Kidney (tissue), 14 donors: Measurements from ENCODE around the gene GSG1L. TPM values are rescaled to one million over a fixed set of nuclear protein-coding genes. Genes with fewer than 3 reads are reported as not detected.

Source experiments
- DNase-seq, 5 donors: peaks; one replicate each; pipeline ENCODE4 v3.0.0-alpha.2; 2013 to 2020
- FAIRE-seq: peaks from 2 replicates; lab custom pipeline; 2012; peaks lifted over from hg19 to GRCh38; lab: Jason Lieb, UNC
- H3K27ac ChIP-seq, 2 donors: one replicate each; pipeline ENCODE4 v1.7.0; 2013; ENCODE audit warnings: low read depth in 2 of 2, low read length in 2 of 2, inconsistent platforms in 1 of 2
- H3K27me3 ChIP-seq: one replicate; pipeline ENCODE4 v1.7.1; 2013; ENCODE audit warnings: low read length, inconsistent platforms; ENCODE audit not compliant: control insufficient read depth, insufficient read depth
- H3K36me3 ChIP-seq, 3 donors: one replicate each; pipeline versions ENCODE4 v1.7.0 to v1.7.1; 2013; ENCODE audit warnings: low read length in 3 of 3, control low read depth in 1 of 3, inconsistent platforms in 1 of 3; ENCODE audit not compliant: insufficient read depth in 3 of 3, control insufficient read depth in 2 of 3
- H3K4me1 ChIP-seq, 3 donors: one replicate each; pipeline versions ENCODE4 v1.7.0 to v1.7.1; 2013; ENCODE audit warnings: low read length in 3 of 3, inconsistent platforms in 1 of 3, low read depth in 1 of 3; ENCODE audit not compliant: control insufficient read depth in 2 of 3, insufficient read depth in 2 of 3
- H3K4me3 ChIP-seq, 3 donors: one replicate each; pipeline versions ENCODE4 v1.7.0 to v1.8.1; 2013; ENCODE audit warnings: low read length in 3 of 3, control low read depth in 1 of 3, inconsistent platforms in 1 of 3
- H3K9ac ChIP-seq, 3 donors: one replicate each; pipeline versions ENCODE4 v1.7.0 to v1.7.1; 2013; ENCODE audit warnings: low read length in 3 of 3, control low read depth in 1 of 3, inconsistent platforms in 1 of 3
- H3K9me3 ChIP-seq, 3 donors: one replicate each; pipeline versions ENCODE4 v1.7.0 to v1.7.1; 2013; ENCODE audit warnings: low read length in 3 of 3, control low read depth in 1 of 3, inconsistent platforms in 1 of 3; ENCODE audit not compliant: control insufficient read depth in 2 of 3, insufficient read depth in 1 of 3
- CTCF ChIP-seq: IDR thresholded peaks from 3 replicates; pipeline ENCODE4 v1.5.1; 2012; ENCODE audit warnings: mild to moderate bottlenecking, moderate library complexity, borderline replicate concordance; ENCODE audit not compliant: insufficient read depth; ENCODE audit errors: extremely low read depth
- intact Hi-C: fragments of 100-400 bp; cut with DNase I; formaldehyde crosslinking; loops from one replicate; pipeline ENCODE4 v1.11.1; 2022
- polyA plus RNA-seq: library from polyadenylated mRNA; stranded (reverse); fragments of 350-450 nt; fragmentation: Illumina TruSeq; extraction: RNeasy Lipid Tissue Mini Kit (QIAGEN cat#74804); gene quantifications from one replicate; pipeline ENCODE4 v1.2.3, GENCODE V29; 2014; ENCODE audit warnings: low read depth, low replicate concordance; ENCODE audit not compliant: insufficient read depth
- total RNA-seq: library from RNA; stranded (reverse); fragmentation: NEBNext Ultra II Directional; extraction: Animal tissue kit (Norgen Biotek cat#: 25700); gene quantifications from one replicate; pipeline ENCODE4 v1.2.1, GENCODE V29; 2021
- donor health status: control.
- donor health status: control.
- donor health status: control.
- donor health status: control.
- donor health status: control.
- donor health status: DM: yes; HTN: yes; CAD: no.
- donor health status: Normal renal cell carcinoma (clear cell type).

GSG1L gene
- total and polyA plus RNA-seq, 2 donors from 2014 or later: not detected

GRCh38 chr16:28086186-28087139 lies 22.9 kb upstream of the GSG1L start:
- no peak for TF ChIP-seq CTCF
- Histone ChIP-seq H3K27me3 (no peaks in the 10 kb centered on the region), H3K9me3 (no peaks in the 10 kb centered on the region), H3K36me3 (no peaks in the 10 kb centered on the region), H3K4me1 (no peaks in the 10 kb centered on the region), H3K27ac (no peak overlapping the region), H3K9ac (no peak overlapping the region), H3K4me3 (no peak overlapping the region)
- DNase-seq (peak in 1 of 5 donors; percentile 51), FAIRE-seq (no peak)
- intact Hi-C loops: no loop called here

- no peaks in the 10 kb centered on the region for H3K9me3 ChIP-seq
- intact Hi-C loops: no loop called here
- FAIRE-seq (no peak), DNase-seq (peak in 1 of 5 donors; percentile 31)
- TF ChIP-seq CTCF: no peak
- no peak overlapping the region for H3K9ac ChIP-seq
- no peaks in the 10 kb centered on the region for H3K36me3 ChIP-seq
- no peaks in the 10 kb centered on the region for H3K27me3 ChIP-seq
- no peaks in the 10 kb centered on the region for H3K4me1 ChIP-seq
- no peak overlapping the region for H3K27ac ChIP-seq
- H3K4me3 ChIP-seq: no peak overlapping the region
These were observed 22.1 kb upstream of the GSG1L start for GRCh38 chr16:28085389-28086171.

GRCh38 chr16:28084209-28084608 lies 20.7 kb upstream of the GSG1L start:
- no peaks in the 10 kb centered on the region for H3K4me1 ChIP-seq
- no peak overlapping the region for H3K27ac ChIP-seq
- H3K4me3 ChIP-seq: no peak overlapping the region
- intact Hi-C loops: no loop called here
- no peaks in the 10 kb centered on the region for H3K36me3 ChIP-seq
- no peaks in the 10 kb centered on the region for H3K9me3 ChIP-seq
- DNase-seq: no peak
- no peak for FAIRE-seq
- H3K9ac ChIP-seq: no peak overlapping the region
- H3K27me3 ChIP-seq: no peaks in the 10 kb centered on the region
- TF ChIP-seq CTCF: no peak
